ENCODE measurements around the gene B9D2.

GRCh38 chr19:41353466-41354342, 10.2 kb downstream of the B9D2 start, which contains the start of gene TGFB1:
- peak; percentile 96 for TF ChIP-seq CTCF (tag by site-specific recombination; IDR thresholded peaks at IDR 0.05)
- no peak for TF ChIP-seq ZNF513 (tag by site-specific recombination; IDR thresholded peaks at IDR 0.05)
- TF ChIP-seq ZNF629 (tag by site-specific recombination; IDR thresholded peaks at IDR 0.05), result no peak
- no peak for TF ChIP-seq ZNF580 (tag by site-specific recombination; IDR thresholded peaks at IDR 0.05)
- TF ChIP-seq ZNF174 (tag by site-specific recombination; IDR thresholded peaks at IDR 0.05), result no peak
- TF ChIP-seq GLI4 (tag by site-specific recombination; IDR thresholded peaks at IDR 0.05), result no peak
- no peak for TF ChIP-seq ZNF518A (tag by site-specific recombination; conservative IDR thresholded peaks at IDR 0.05; ENCODE audit: low read depth)
